ENCODE data around the gene MYZAP. TPM values are rescaled to one million over a fixed set of nuclear protein-coding genes. Genes with fewer than 3 reads are reported as not detected.

Gene MYZAP
- total and polyA plus RNA-seq, 10 of the 15 experiments (the other 5 are each of a cell fraction or from before 2014, with no cell fraction given) = not detected

GRCh38 chr15:57634290-57634689 lies 42.6 kb downstream of the MYZAP start:
- no peak overlapping the region for H3K27ac ChIP-seq (ENCODE audit: control insufficient read depth, insufficient read depth)
- H2AFZ ChIP-seq (ENCODE audit: control insufficient read depth, low read depth, low read length) = no peak overlapping the region
- no peak for ATAC-seq
- H3K4me1 ChIP-seq (ENCODE audit: control insufficient read depth, insufficient read depth, low read length) = no peaks in the 10 kb centered on the region
- H3K27me3 ChIP-seq (replicated peaks in 1 of 2; ENCODE audit: control insufficient read depth in 2 of 2, insufficient read depth in 2 of 2, low read length in 1 of 2) = peaks cover 0 to 5% of the 10 kb centered on the region in 2 experiments; a peak in 2 of 4 replicates
- TF ChIP-seq JUND (IDR thresholded peaks at IDR 0.05; ENCODE audit: low read depth, low read length) (no peak), POLR2AphosphoS2 (IDR thresholded peaks at IDR 0.05; ENCODE audit: low read depth, low read length) (no peak), NFIC (IDR thresholded peaks at IDR 0.05; ENCODE audit: low read depth, low read length) (no peak), CHD4 (IDR thresholded peaks at IDR 0.05) (no peak), GATAD2B (conservative IDR thresholded peaks at IDR 0.05; ENCODE audit: low read depth) (no peak), ZNF384 (IDR thresholded peaks at IDR 0.05; ENCODE audit: borderline replicate concordance, low read depth, low read length) (no peak), E2F4 (IDR thresholded peaks at IDR 0.05; ENCODE audit: low read depth, low read length) (no peak), NFXL1 (IDR thresholded peaks at IDR 0.05; ENCODE audit: borderline replicate concordance) (no peak), BHLHE40 (IDR thresholded peaks at IDR 0.05; ENCODE audit: borderline replicate concordance in 1 of 2, low read depth in 2 of 2, low read length in 1 of 2) (no peak), ZBTB33 (IDR thresholded peaks at IDR 0.05) (no peak), KAT2A (conservative IDR thresholded peaks at IDR 0.05; ENCODE audit: control insufficient read depth, low read depth, low read length) (no peak)
- TF ChIP-seq, protein P1, sequence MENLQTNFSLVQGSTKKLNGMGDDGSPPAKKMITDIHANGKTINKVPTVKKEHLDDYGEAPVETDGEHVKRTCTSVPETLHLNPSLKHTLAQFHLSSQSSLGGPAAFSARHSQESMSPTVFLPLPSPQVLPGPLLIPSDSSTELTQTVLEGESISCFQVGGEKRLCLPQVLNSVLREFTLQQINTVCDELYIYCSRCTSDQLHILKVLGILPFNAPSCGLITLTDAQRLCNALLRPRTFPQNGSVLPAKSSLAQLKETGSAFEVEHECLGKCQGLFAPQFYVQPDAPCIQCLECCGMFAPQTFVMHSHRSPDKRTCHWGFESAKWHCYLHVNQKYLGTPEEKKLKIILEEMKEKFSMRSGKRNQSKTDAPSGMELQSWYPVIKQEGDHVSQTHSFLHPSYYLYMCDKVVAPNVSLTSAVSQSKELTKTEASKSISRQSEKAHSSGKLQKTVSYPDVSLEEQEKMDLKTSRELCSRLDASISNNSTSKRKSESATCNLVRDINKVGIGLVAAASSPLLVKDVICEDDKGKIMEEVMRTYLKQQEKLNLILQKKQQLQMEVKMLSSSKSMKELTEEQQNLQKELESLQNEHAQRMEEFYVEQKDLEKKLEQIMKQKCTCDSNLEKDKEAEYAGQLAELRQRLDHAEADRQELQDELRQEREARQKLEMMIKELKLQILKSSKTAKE (IDR thresholded peaks at IDR 0.05; ENCODE audit: low read depth, poor library complexity, severe bottlenecking) = no peak
- TF ChIP-seq, protein P2, sequence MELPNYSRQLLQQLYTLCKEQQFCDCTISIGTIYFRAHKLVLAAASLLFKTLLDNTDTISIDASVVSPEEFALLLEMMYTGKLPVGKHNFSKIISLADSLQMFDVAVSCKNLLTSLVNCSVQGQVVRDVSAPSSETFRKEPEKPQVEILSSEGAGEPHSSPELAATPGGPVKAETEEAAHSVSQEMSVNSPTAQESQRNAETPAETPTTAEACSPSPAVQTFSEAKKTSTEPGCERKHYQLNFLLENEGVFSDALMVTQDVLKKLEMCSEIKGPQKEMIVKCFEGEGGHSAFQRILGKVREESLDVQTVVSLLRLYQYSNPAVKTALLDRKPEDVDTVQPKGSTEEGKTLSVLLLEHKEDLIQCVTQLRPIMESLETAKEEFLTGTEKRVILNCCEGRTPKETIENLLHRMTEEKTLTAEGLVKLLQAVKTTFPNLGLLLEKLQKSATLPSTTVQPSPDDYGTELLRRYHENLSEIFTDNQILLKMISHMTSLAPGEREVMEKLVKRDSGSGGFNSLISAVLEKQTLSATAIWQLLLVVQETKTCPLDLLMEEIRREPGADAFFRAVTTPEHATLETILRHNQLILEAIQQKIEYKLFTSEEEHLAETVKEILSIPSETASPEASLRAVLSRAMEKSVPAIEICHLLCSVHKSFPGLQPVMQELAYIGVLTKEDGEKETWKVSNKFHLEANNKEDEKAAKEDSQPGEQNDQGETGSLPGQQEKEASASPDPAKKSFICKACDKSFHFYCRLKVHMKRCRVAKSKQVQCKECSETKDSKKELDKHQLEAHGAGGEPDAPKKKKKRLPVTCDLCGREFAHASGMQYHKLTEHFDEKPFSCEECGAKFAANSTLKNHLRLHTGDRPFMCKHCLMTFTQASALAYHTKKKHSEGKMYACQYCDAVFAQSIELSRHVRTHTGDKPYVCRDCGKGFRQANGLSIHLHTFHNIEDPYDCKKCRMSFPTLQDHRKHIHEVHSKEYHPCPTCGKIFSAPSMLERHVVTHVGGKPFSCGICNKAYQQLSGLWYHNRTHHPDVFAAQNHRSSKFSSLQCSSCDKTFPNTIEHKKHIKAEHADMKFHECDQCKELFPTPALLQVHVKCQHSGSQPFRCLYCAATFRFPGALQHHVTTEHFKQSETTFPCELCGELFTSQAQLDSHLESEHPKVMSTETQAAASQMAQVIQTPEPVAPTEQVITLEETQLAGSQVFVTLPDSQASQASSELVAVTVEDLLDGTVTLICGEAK (IDR thresholded peaks at IDR 0.05; ENCODE audit: borderline replicate concordance) = no peak
- BruUV-seq (replicated peaks) = no TSS peak
- ChIA-PET SMC1A (ENCODE audit: uncharacterized antibody, unreplicated experiment) (no interaction called here), RAD21 (ENCODE audit: unreplicated experiment) (no interaction called here), POLR2A (no interaction called here), CTCF (no interaction called here)
- H3K4me2 ChIP-seq (ENCODE audit: control insufficient read depth, insufficient read depth) = no peak overlapping the region
- no peak for FAIRE-seq
- no peaks in the 10 kb centered on the region for H3K79me2 ChIP-seq (ENCODE audit: control insufficient read depth, insufficient read depth, low read length)
- H3K9me3 ChIP-seq (replicated peaks; ENCODE audit: control insufficient read depth, insufficient read depth, low read length) = no peaks in the 10 kb centered on the region
- no peaks in the 10 kb centered on the region for H4K20me1 ChIP-seq (ENCODE audit: control insufficient read depth, insufficient read depth)
- H3K36me3 ChIP-seq (ENCODE audit: control insufficient read depth in 2 of 2, insufficient read depth in 2 of 2, low read length in 1 of 2) = no peaks in the 10 kb centered on the region
- no peak overlapping the region for H3K4me3 ChIP-seq
- DNase-seq (ENCODE audit: low read depth, low spot score) = no peak
- 67% methylated on average over 5 of the region's 5 CpGs for WGBS (ENCODE audit: insufficient coverage, insufficient replicate concordance, low lambda C conversion rate, missing lambda C conversion rate)
- in situ Hi-C loops (cut with MboI) (no loop called here), intact Hi-C loops (cut with micrococcal nuclease; ENCODE audit: unreplicated experiment) (no loop called here)
- no peak overlapping the region for H3K9ac ChIP-seq (ENCODE audit: control insufficient read depth, insufficient read depth, low read length)

Measured in GM12878 (cell line).